ENCODE data around the gene MRPL21. TPM values are rescaled to one million over a fixed set of nuclear protein-coding genes. Genes with fewer than 3 reads are reported as not detected.

MRPL21 gene
- 48.3 and 59.0 TPM in 2 replicates for total RNA-seq (2014; rRNA removed)
- 80.1 TPM for polyA plus RNA-seq (2012)

DNA sequence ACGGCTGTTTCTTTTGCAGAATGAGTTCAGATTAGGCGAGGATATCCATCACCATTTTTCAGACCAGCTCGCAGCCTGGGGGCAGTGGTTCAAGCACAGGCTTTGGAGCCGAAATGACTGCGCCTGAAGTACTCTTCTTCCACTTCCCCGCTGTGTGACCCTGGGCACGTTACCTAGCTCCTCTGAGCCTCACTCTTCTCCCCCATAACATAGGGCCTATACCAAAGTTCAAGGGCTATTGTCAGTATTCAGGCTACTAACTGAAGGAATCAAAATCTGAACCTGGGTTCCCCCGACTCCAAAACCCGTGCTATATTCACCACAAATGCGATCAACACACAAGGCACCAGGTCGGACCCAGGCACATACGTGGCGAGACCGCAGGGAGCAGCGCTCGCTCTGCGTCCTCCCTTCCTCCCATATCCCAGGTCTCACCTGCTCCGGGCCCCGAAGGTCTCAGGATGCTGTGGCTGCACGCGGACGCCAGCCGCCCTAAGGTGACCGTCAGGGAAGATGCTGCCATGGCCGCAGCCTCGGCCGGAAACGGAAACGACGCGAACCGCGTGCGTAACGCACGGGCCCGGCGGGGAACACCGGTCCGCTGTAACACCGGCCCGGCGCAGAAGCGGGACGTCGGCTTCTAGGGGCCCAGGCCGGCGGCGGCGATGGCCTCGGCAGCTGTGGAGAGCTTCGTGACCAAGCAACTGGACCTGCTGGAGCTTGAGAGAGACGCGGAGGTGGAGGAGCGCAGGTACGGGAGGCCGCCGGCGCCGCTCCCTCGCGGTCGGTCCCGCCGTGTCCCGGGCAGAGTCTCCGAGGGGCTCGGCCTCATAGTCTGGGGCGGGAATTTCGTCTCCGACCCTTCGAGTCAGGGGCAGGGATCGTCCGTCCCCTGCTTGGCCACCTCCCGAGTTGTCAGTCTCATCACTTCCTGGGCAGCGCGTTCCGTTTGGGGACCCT is at the start of gene MRPL21, which contains the start of gene IGHMBP2:
Gene MRPL21 (minus strand): TSS at position 545 of the 960 bp plus-strand sequence. CDS start 22 bp downstream, at position 523.
Gene IGHMBP2 (plus strand): TSS at position 604 of the 960 bp plus-strand sequence. CDS start 62 bp downstream, at position 666.
- peak; percentile 71 for DNase-seq (ENCODE audit: low read depth)

DNA sequence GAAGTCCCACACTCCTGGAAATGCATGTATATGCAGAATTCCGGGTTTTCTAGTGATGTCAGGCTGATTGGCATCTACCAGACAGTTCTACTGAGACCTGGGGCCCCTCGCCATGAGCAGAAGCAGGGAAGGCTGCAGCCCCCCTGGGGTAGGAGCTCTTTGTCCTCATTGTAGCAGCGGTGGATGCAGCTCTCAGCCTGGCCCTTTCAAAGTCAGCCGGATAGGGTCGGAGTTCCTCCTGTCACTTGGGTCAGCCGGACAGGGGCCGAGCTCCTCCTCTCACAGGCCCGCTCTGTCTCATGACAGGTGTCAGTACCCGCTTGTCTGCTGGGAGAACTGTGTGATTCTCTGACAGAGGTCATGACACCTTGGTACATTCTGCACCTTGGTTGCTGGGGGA is 47.1 kb upstream of the MRPL21 start:
- DNase-seq (ENCODE audit: low read depth): no peak

- no peak for DNase-seq (ENCODE audit: low read depth)
Measured at GRCh38 chr11:68950270-68950669, 46.6 kb upstream of the MRPL21 start.

DNA sequence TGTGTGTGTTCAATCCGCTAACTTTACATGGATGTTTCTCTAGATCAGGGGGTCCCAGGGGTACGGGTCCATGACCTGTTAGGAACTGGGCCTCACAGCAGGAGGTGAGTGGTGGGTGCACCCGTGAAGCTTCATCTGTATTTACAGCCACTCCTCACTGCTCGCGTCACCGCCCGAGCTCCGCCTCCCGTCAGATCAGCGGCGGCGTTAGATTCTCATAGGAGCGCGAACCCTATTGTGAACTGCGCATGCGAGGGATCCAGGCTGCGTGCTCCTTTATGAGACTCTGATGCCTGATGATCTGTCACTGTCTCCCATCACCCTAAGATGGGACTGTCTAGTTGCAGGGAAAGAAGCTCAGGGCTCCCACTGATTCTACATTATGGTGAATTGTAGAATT is 45.3 kb upstream of the MRPL21 start:
- DNase-seq (ENCODE audit: low read depth): no peak

- DNase-seq (ENCODE audit: low read depth): no peak
Measured at GRCh38 chr11:68948496-68948895, 44.9 kb upstream of the MRPL21 start.

DNA sequence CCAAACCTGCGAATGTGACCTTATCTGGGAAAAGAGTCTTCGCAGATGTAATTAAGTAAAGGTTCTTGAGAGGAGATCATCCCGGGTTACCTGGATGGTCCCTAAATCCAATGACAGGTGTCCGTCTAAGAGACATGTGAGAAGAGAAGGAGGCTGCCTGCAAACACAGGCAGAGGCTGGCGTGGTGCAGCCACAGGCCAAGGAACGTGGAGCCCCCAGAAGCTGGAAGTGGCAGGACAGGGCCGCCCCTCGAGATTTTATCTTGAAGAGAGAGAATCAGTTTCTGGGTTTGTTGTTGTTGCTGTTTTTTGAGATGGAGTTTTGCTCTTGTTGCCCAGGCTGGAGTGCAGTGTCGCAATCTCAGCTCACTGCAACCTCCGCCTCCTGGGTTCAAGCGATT is 43.5 kb upstream of the MRPL21 start:
- DNase-seq (ENCODE audit: low read depth): no peak

DNA sequence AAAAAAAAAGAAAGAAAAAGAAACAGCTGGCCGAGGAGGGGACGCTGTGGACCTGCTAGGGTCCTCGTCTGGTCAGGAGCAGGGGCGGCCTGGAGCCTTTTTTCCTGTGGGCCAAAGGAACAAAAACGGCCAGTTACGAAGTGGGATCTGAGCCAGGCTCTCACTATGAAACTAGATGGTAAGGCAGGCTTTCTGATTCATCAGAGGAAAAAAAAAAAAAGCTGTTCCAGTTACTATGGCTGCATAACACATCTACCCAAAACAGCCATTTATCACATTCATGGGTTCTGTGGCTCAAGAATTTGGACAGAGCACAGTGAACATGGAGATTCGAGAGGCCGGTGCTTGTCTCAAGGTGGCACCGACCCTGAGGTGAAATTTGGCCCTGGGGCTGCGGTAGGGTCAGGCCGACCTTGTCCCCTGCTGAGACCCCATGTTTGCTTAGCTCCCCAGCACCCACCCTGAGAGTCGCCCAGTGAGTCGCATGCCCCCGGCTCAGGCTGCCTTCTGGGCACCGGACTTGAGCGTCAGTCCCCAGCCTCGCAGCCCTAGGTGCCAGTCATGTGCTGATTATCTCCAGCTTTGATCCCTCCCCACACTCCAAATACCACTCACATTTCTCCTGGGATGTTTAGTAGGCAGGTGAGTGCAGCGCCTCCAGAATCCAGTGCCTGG is 42.9 kb upstream of the MRPL21 start:
- peak; percentile 74 for DNase-seq (ENCODE audit: low read depth)

DNA sequence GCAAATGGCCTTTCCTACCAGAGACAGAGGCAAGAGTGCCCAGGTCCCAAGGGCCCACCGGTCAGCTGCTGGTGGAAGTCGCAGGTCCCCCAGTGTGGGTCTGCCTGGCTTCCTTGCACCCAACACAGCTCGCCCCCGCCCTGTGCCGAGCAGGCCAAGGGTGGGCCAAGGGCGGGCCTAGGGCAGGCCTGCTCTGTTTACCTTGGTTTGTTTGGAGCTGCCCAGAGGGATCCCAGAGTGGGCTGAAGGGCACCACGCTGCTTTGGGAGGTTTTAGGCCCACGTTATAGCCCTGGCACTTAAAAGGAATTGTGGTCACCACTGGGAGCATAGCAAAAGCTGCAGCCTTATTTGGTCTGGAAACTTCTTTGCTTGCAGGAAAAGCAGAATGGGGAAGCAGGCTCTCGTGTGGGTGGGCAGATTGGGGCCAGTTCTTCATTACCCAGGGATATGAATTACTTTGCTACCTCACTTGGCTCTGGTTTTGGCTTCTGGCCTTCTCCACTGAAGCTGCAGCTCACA is 39.2 kb upstream of the MRPL21 start:
- no peak for DNase-seq (ENCODE audit: low read depth)

GRCh38 chr11:68942095-68942620 is 38.5 kb upstream of the MRPL21 start:
- DNase-seq (ENCODE audit: low read depth): no peak

- no peak for DNase-seq (ENCODE audit: low read depth)
Measured at GRCh38 chr11:68941324-68942094, 37.9 kb upstream of the MRPL21 start.

- no peak for DNase-seq (ENCODE audit: low read depth)
Measured at GRCh38 chr11:68940651-68941323, 37.2 kb upstream of the MRPL21 start.

- no peak for DNase-seq (ENCODE audit: low read depth)
Measured at GRCh38 chr11:68939583-68940555, 36.2 kb upstream of the MRPL21 start.

- no peak for DNase-seq (ENCODE audit: low read depth)
Measured at GRCh38 chr11:68938816-68939582, 35.4 kb upstream of the MRPL21 start.

- no peak for DNase-seq (ENCODE audit: low read depth)
Measured at GRCh38 chr11:68938088-68938487, 34.5 kb upstream of the MRPL21 start.

- no peak for DNase-seq (ENCODE audit: low read depth)
Measured at GRCh38 chr11:68936676-68937620, 33.3 kb upstream of the MRPL21 start.

DNA sequence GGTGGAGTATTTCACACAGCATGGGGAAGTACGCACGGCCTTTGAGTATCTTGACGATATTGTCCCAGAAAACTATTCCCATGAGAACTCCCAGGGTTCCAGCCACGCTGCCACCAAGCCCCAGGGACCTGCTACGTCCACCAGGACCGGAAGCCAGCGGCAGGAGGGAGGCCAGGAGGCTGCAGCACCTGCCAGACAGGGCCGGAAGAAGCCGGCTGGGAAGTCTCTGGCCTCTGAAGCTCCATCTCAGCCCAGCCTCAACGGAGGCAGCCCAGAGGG is 32.7 kb upstream of the MRPL21 start:
- DNase-seq (ENCODE audit: low read depth): no peak

- no peak for DNase-seq (ENCODE audit: low read depth)
Measured at GRCh38 chr11:68935516-68936357, 32.1 kb upstream of the MRPL21 start.

All from LHCN-M2 (cell line).